Activated CD4-positive, alpha-beta T cell treated with anti-CD3 and anti-CD28 coated beads for 36 hours (primary cell): ENCODE data around the gene BMPER. TPM values are rescaled to one million over a fixed set of nuclear protein-coding genes. Genes with fewer than 3 reads are reported as not detected.

Experiments used
- ATAC-seq: fragments of 200-7000 bp; cut with Tn5 transposase; one replicate; pipeline ENCODE4 v1.10.0; 2021; ENCODE audit warnings: mild to moderate bottlenecking, moderate library complexity
- CTCF ChIA-PET: fragments of 350-600 bp; sonication (Branson Sonifier 250); formaldehyde crosslinking; loops from one replicate; lab custom pipeline; 2021; ENCODE audit warnings: antibody characterized with exemption; lab: Charles Lee
- POLR2A ChIA-PET: fragments of 350-600 bp; sonication (Branson Sonifier 250); formaldehyde crosslinking; loops from one replicate; lab custom pipeline; 2021; ENCODE audit warnings: antibody characterized with exemption, inconsistent platforms; lab: Charles Lee
- DNase-seq: peaks from one replicate; pipeline ENCODE4 v3.0.0-alpha.2; 2020
- H3K27ac Mint-ChIP-seq: one replicate; pipeline ENCODE4 v1.8.0; 2021; ENCODE audit warnings: mixed read lengths
- H3K27me3 Mint-ChIP-seq: one replicate; pipeline ENCODE4 v1.8.0; 2021; ENCODE audit warnings: mixed read lengths
- H3K36me3 Mint-ChIP-seq: one replicate; pipeline ENCODE4 v1.8.0; 2021; ENCODE audit warnings: low read depth, mixed read lengths
- H3K4me1 Mint-ChIP-seq: one replicate; pipeline ENCODE4 v1.8.0; 2021; ENCODE audit warnings: mixed read lengths
- H3K4me3 Mint-ChIP-seq: one replicate; pipeline ENCODE4 v1.8.0; 2021; ENCODE audit warnings: mild to moderate bottlenecking, moderate library complexity, mixed read lengths
- H3K9me3 Mint-ChIP-seq: one replicate; pipeline ENCODE4 v1.8.0; 2021; ENCODE audit warnings: low read depth, mixed read lengths
- intact Hi-C, 2 experiments: fragments of 100-400 bp; cut with DNase I in 1 of 2; cut with micrococcal nuclease in 1 of 2; formaldehyde crosslinking; loops; one replicate each; pipeline versions ENCODE4 v1.14.2 to v1.15.1; 2022 to 2024; cut with DNase I, micrococcal nuclease
- total RNA-seq, 2 experiments: library from RNA; stranded (reverse); gene quantifications; one replicate each; pipeline ENCODE4 v1.2.3, GENCODE V29; 2021

The BMPER gene
- total RNA-seq, 2 experiments from 2014 or later, result not detected

DNA sequence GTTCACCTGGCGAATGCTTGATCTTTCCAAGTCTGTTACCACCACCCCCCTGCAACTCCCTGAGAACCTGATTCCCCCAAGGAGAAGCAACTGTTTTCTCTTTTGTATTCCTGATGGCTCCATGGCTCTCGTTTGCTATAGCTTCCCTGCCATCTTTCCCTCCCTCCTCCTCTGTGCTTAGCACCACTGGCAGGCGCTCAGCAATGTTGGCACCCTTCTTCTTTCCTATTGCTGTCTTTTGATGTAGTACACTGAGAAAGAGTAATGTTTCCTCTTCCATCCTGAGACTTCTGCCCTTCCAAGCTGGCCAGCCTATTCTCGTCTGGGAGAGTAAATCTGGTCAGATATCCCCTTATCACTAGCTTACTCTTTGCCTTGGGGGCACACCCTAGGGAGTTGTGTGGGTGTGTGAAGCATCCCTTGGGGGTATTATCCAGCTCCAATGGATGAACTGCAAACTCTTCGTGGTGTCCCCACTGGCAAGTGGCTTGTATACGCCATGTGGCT, 74.0 kb downstream of the BMPER start:
- Mint-ChIP-seq H3K4me3 (no peak overlapping the region), H3K36me3 (no peaks in the 10 kb centered on the region), H3K4me1 (no peaks in the 10 kb centered on the region), H3K9me3 (no peaks in the 10 kb centered on the region), H3K27me3 (peaks cover 1% of the 10 kb centered on the region), H3K27ac (no peak overlapping the region)
- intact Hi-C loops, result no loop called here
- POLR2A ChIA-PET, result no interaction called here
- CTCF ChIA-PET, result no interaction called here
- DNase-seq (no peak), ATAC-seq (no peak)

DNA sequence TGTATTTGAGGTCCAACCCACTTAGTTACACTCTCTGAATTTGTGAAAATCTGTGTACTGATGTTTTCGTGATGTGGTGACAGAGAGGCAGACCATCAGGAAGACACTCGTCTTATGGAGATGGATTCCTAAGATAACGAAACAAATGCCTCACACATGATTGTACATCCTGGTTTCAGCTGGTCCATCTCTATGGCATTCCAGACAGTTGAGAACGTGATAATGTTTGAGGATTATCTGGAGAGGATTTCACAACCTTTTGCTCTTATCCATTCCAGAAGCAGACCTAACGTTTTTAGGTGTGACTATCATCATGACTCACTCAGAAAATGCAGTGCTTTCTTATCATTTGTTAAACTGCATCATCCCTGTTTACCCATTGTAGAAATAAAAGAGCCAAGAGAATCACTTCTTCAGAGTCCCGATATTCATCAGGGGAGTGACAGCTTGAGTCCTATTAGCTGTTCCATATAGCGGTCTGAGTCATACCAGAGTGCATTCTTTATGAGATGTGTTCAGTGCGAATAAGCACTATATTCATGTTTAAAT, 74.5 kb downstream of the BMPER start:
- H3K4me1 Mint-ChIP-seq, result no peaks in the 10 kb centered on the region
- ATAC-seq, result no peak
- H3K9me3 Mint-ChIP-seq, result no peaks in the 10 kb centered on the region
- CTCF ChIA-PET, result no interaction called here
- H3K4me3 Mint-ChIP-seq, result no peak overlapping the region
- peaks cover 1% of the 10 kb centered on the region for H3K27me3 Mint-ChIP-seq
- no peak overlapping the region for H3K27ac Mint-ChIP-seq
- intact Hi-C loops, result no loop called here
- no peaks in the 10 kb centered on the region for H3K36me3 Mint-ChIP-seq
- POLR2A ChIA-PET, result no interaction called here
- DNase-seq, result no peak

DNA sequence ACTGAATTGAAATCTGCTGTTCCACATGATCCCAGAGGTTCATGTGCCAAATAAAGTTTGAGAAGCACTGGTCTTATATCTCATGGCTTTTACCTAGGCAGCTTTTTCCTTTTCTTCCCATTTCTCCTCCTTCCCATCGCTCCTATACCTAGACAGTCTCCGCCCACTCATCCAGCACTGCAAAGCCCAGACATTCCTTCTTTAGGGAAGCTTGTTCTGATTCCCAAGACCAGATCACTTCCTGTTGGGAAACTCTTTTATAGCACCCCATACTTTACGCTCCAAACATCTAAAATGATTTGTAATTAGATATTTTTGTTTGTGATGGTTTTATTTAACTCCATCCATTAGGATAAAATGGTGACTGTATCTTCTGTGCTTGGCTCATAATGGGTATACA, 75.9 kb downstream of the BMPER start:
- POLR2A ChIA-PET, result no interaction called here
- intact Hi-C loops, result no loop called here
- CTCF ChIA-PET, result interaction anchor here (1.4 kb wide), 1 partner anchor 10 kb away, joined by 4 read pairs; no protein-coding TSS in a partner anchor
- no peaks in the 10 kb centered on the region for H3K4me1 Mint-ChIP-seq
- H3K27me3 Mint-ChIP-seq, result peaks cover 1% of the 10 kb centered on the region
- H3K9me3 Mint-ChIP-seq, result no peaks in the 10 kb centered on the region
- DNase-seq, result no peak
- H3K4me3 Mint-ChIP-seq, result no peak overlapping the region
- H3K27ac Mint-ChIP-seq, result no peak overlapping the region
- H3K36me3 Mint-ChIP-seq, result no peaks in the 10 kb centered on the region
- ATAC-seq, result no peak

GRCh38 chr7:33981671-33982424, 76.5 kb downstream of the BMPER start:
- no peaks in the 10 kb centered on the region for H3K9me3 Mint-ChIP-seq
- DNase-seq (no peak), ATAC-seq (no peak)
- H3K36me3 Mint-ChIP-seq, result no peaks in the 10 kb centered on the region
- no peak overlapping the region for H3K27ac Mint-ChIP-seq
- ChIA-PET POLR2A (no interaction called here), CTCF (interaction anchor here (1.4 to 1.7 kb wide), 2 partner anchors 11 to 14 kb away, joined by 4 to 5 read pairs; no protein-coding TSS in a partner anchor)
- intact Hi-C loops, result no loop called here
- H3K27me3 Mint-ChIP-seq, result peaks cover 2% of the 10 kb centered on the region
- H3K4me3 Mint-ChIP-seq, result no peak overlapping the region
- no peaks in the 10 kb centered on the region for H3K4me1 Mint-ChIP-seq

DNA sequence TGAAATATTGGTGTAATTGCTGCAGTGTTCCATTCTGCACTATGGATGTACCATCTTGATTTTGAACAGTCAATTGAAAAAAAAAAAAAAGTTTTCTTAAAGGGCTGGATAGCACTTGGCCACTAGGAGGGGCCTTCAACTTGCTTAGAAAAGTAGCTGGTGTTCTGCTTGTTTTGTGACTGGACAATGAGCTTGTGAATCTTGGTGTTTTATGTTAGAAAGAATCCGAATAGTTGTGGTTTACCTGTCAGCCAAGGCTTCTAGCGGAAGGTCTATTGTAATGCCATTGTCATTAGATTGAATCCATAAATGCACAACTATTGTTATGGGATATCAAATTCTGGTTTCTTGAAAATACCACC, 77.1 kb downstream of the BMPER start:
- H3K27ac Mint-ChIP-seq, result no peak overlapping the region
- H3K27me3 Mint-ChIP-seq, result peaks cover 3% of the 10 kb centered on the region
- H3K9me3 Mint-ChIP-seq, result no peaks in the 10 kb centered on the region
- H3K4me3 Mint-ChIP-seq, result no peak overlapping the region
- intact Hi-C loops, result no loop called here
- H3K4me1 Mint-ChIP-seq, result no peaks in the 10 kb centered on the region
- no peaks in the 10 kb centered on the region for H3K36me3 Mint-ChIP-seq
- no peak for ATAC-seq
- DNase-seq, result no peak
- CTCF ChIA-PET, result interaction anchor here (1.4 to 1.7 kb wide), 2 partner anchors 12 to 13 kb away, joined by 4 to 5 read pairs; no protein-coding TSS in a partner anchor
- POLR2A ChIA-PET, result no interaction called here

DNA sequence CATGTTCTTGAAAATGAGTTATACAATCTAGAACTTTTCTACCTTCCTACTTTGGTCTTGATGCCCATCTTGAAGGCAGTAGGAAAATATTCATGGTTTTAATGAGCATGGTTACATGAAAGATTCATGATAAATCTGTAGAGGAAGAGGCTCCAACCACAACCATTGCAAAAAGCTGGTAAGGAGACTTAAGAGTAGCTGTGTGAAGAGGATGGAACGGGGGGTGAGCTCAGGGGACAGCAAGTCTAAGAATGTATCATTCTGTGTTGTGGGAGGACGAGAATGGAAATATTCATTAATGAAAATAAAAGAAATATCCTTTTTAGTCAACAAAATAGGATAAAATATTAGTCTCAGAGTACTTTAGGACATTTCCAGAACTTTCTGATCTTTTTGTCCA, 81.1 kb downstream of the BMPER start:
- no peak overlapping the region for H3K27ac Mint-ChIP-seq
- no peaks in the 10 kb centered on the region for H3K4me1 Mint-ChIP-seq
- intact Hi-C loops, result no loop called here
- ChIA-PET CTCF (no interaction called here), POLR2A (no interaction called here)
- ATAC-seq, result no peak
- H3K9me3 Mint-ChIP-seq, result no peaks in the 10 kb centered on the region
- DNase-seq, result no peak
- H3K4me3 Mint-ChIP-seq, result no peak overlapping the region
- peaks cover 2% of the 10 kb centered on the region for H3K27me3 Mint-ChIP-seq
- H3K36me3 Mint-ChIP-seq, result no peaks in the 10 kb centered on the region

DNA sequence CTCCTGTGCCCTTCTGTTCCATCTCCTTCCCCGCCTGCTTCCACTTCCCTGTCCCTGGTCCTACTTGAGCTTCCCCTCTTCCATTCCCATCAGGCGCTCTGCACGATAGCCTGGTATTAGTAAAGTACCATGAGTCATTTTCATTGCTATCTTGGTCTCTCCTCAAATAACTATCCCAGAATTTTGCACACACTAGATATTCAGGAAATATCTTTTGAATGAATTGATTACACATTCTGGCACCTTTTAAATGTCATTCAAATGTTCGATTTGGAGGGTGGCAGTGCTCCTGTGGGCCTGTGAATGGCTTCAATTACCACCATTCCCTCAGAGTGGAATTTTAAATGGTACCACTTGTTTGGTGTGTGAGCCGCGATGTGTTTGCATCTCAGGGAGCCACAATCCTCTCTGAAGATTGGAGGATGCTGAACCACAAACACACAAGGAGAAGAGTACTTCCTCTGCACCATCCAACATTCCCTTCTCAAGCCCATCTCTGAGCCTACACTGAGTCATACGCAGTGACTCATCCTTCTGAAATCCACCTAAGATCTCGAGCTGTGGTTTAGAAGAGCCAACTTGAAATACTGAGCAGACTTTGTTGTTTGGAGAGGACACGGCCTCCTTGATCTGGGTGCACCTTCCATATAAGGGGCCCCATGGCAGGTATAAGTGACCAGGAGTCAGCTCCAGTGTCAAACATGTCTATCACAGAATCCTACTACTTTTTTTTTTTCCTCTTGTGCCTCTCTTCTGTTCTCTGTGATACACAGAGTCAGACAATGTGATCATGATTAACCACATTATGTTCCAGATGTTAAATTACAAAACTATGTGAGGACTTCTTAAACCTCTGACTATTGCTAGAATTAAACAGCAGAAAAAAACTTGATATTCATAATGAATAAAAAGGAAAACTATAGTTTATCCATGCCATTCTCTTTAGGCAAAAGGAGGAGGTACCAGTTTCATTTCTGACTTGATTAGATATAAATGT, 81.9 kb downstream of the BMPER start:
- CTCF ChIA-PET, result no interaction called here
- peaks cover 2% of the 10 kb centered on the region for H3K27me3 Mint-ChIP-seq
- peak; percentile 69 for ATAC-seq
- no peaks in the 10 kb centered on the region for H3K9me3 Mint-ChIP-seq
- H3K27ac Mint-ChIP-seq, result no peak overlapping the region
- H3K4me1 Mint-ChIP-seq, result no peaks in the 10 kb centered on the region
- H3K36me3 Mint-ChIP-seq, result no peaks in the 10 kb centered on the region
- POLR2A ChIA-PET, result no interaction called here
- intact Hi-C loops, result no loop called here
- no peak overlapping the region for H3K4me3 Mint-ChIP-seq
- no peak for DNase-seq

DNA sequence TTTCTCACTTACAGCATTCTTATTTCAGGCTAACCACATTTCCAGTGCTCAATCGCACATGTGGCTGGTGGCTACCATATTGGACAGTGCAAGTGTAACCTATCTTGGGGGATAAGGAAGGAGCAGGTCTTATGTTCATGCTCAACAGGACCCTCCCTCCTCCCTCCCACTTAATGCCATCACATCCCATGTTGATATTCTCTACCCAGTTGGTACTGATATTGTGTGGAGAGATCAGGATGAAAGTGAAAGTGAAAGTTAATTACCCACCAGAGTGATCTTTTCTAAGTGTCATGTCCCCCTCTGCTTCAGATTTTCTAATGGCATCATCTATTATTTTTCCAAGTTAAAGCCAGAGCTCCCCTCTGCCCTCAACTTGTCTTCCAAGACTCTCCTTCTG, 91.6 kb downstream of the BMPER start:
- Mint-ChIP-seq H3K27ac (no peak overlapping the region), H3K27me3 (peaks cover 2% of the 10 kb centered on the region), H3K4me1 (peaks cover 6% of the 10 kb centered on the region), H3K9me3 (no peaks in the 10 kb centered on the region), H3K4me3 (no peak overlapping the region), H3K36me3 (no peaks in the 10 kb centered on the region)
- ATAC-seq (no peak), DNase-seq (no peak)
- ChIA-PET POLR2A (no interaction called here), CTCF (interaction anchor here (0.7 kb wide), 1 partner anchor 905 kb away, joined by 3 read pairs; no protein-coding TSS in a partner anchor)
- intact Hi-C loops, result no loop called here

GRCh38 chr7:33998476-33998875, 93.1 kb downstream of the BMPER start:
- no peak for DNase-seq
- no peak overlapping the region for H3K27ac Mint-ChIP-seq
- H3K9me3 Mint-ChIP-seq, result peaks cover under 1% of the 10 kb centered on the region
- intact Hi-C loops, result no loop called here
- ChIA-PET POLR2A (no interaction called here), CTCF (no interaction called here)
- H3K27me3 Mint-ChIP-seq, result peaks cover 2% of the 10 kb centered on the region
- ATAC-seq, result no peak
- H3K4me1 Mint-ChIP-seq, result peaks cover 6% of the 10 kb centered on the region
- no peaks in the 10 kb centered on the region for H3K36me3 Mint-ChIP-seq
- no peak overlapping the region for H3K4me3 Mint-ChIP-seq

GRCh38 chr7:34011017-34011695, 105.8 kb downstream of the BMPER start:
- intact Hi-C loops, result no loop called here
- ChIA-PET CTCF (no interaction called here), POLR2A (no interaction called here)
- Mint-ChIP-seq H3K4me3 (no peak overlapping the region), H3K9me3 (no peaks in the 10 kb centered on the region), H3K36me3 (no peaks in the 10 kb centered on the region), H3K27ac (no peak overlapping the region), H3K4me1 (no peaks in the 10 kb centered on the region), H3K27me3 (peaks cover 3% of the 10 kb centered on the region)
- no peak for ATAC-seq
- DNase-seq, result no peak

DNA sequence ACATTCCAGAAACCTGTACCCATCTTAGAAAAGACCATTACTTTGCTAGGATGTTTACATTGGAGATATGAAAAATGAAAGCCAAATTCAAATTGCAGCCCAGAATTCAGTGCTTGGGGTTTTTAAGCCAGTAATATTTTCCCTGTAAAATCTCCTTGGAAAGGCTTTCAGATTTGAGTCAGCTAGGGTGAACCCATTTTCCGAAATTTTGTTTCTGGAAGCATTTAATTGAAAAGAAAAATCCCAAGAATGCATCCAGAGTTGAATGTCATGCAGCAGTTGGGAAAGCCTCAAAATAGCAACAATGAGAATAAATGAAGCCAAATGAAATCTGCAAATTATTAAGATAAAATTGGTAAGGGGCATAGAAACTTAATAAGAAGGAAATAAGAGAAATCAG, 106.4 kb downstream of the BMPER start:
- ATAC-seq (no peak), DNase-seq (no peak)
- ChIA-PET CTCF (no interaction called here), POLR2A (no interaction called here)
- H3K27ac Mint-ChIP-seq, result no peak overlapping the region
- H3K36me3 Mint-ChIP-seq, result no peaks in the 10 kb centered on the region
- intact Hi-C loops, result no loop called here
- no peaks in the 10 kb centered on the region for H3K4me1 Mint-ChIP-seq
- H3K9me3 Mint-ChIP-seq, result no peaks in the 10 kb centered on the region
- peaks cover 3% of the 10 kb centered on the region for H3K27me3 Mint-ChIP-seq
- H3K4me3 Mint-ChIP-seq, result no peak overlapping the region
